HPDE6-E6E7 (cell line): ENCODE results near the gene SKIDA1.

Source experiments
- DNase-seq: peaks from one replicate; pipeline ENCODE4 v3.0.0; 2011; ENCODE audit warnings: missing footprints; ENCODE audit errors: extremely low spot score

SKIDA1 gene

DNA sequence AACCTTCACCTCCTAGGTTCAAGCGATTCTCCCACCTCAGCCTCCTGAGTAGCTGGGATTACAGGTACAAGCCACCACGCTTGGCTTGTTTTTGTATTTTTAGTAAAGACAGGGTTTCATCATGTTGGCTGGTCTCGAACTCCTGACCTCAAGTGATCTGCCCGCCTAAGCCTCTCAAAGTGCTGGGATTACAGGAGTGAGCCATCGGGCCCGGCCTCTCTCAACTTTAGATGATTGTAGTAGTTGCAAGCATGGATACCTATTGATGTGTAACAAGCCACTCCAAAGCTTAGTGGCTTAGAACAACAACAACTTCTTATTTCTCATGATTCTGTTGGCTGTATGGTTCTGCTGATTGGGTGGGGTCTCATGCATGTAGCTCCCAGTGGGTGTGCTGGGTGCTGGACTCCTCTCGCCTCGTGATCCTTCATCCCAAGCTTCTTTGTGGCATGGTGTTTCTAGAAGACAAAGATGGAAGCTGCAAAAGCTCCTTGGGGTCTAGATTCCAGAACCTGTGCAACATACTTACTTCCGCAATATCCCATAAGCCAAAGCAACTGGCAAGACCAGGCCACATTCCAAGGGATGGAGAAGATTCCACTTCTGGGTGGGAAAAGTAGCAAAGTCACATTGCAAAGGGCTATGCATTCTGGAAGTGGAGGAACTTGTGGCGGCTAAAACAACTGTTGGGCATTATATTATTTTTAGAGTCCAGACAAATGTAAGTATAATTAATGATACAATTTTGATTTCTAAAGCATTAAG is 37.9 kb downstream of the SKIDA1 start:
- no peak for DNase-seq

DNA sequence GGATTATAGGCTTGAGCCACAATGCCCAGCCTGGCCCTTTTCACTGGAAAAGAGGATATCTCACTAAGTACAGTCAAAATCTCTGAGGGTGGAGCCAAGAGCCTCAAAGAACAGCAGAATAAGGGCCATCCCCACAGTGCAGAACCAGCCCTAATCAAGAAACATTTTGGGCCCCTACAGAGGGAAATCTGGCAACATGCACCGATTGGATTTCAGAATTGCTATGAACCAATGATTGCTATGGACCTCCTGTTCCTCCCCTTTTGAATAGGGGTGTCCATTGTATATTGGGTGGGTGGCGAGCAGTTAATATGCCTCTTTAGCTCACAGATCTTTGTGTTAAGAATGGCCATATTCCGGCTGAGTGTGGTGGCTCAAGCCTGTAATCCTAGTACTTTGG is 42.7 kb downstream of the SKIDA1 start:
- DNase-seq, result no peak

GRCh38 chr10:21481407-21481806 is 44.1 kb downstream of the SKIDA1 start:
- no peak for DNase-seq

GRCh38 chr10:21479570-21480315 is 45.7 kb downstream of the SKIDA1 start:
- no peak for DNase-seq

DNA sequence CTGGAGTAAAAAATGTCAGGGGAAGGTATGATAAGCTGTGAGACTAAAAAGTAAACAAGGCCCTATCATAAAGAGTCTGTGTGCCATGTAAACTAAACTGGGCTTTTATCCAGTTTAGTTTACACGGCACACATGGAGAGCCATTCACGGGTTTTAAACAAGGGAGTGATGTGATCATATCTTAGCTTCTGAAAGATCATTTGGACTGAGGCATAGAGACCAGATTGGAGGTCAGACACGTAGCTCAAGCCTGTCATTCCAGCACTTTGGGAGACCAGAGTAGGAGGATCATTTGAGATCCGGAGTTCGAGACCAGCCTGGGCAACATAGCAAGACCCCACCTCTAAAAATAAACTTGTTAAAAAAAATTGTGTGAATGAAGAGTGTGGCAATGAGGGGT is 50.1 kb downstream of the SKIDA1 start:
- no peak for DNase-seq

GRCh38 chr10:21473541-21473940 is 51.9 kb downstream of the SKIDA1 start:
- DNase-seq, result no peak

DNA sequence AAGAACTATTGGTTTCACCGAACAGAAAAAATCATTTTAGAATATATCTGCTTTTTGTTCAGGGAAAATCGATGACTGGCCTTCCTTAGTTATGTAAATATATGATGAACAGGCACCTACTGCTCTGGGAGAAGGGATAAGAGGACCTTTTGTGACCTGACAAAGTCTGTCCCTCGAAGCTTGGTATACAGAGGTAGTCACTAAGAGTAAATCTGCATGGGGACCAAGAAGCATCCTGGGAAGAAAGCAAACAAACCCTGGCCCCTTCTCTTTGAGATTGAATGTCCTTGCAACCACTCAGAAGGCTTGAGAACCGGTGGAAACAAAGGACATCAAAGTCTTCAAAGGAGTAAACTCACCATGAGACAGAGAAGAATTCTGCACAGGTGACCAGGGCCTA is 52.3 kb downstream of the SKIDA1 start:
- no peak for DNase-seq

DNA sequence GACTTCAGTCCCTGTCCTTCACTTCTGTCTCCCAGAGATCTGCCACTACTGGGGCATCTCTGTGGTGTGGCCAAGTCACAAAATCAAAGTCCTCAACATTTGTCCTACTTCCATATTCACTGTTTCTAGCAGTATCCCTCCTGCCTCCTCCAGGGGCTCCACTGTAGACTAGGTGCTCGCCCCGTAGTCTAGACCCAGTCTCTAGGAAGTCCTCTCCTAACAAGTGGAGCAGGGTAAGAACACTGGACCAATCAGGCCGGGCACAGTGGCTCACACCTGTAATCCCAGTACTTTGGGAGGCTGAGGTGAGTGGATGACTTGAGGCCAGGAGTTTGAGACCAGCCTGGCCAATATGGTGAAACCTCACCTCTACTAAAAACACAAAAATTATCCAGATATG is 57.4 kb downstream of the SKIDA1 start:
- no peak for DNase-seq

DNA sequence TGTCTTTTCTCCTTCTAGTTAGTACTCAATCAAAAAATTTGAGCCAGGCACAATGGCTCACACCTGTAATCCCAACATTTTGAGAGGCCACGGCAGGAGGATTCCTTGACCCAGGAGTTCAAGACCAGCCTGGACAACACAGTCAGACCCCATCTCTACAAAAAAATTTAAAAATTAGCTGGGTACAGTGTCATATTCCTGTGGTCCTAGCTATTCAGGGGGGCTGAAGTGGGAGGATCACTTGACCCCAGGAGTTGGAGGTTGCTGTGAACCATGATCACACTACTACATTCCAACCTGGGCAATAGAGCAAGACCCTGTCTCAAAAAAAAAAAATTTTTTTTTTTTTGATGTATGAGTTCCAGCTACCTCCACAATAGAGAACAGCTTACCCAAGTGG is 57.8 kb downstream of the SKIDA1 start:
- no peak for DNase-seq

DNA sequence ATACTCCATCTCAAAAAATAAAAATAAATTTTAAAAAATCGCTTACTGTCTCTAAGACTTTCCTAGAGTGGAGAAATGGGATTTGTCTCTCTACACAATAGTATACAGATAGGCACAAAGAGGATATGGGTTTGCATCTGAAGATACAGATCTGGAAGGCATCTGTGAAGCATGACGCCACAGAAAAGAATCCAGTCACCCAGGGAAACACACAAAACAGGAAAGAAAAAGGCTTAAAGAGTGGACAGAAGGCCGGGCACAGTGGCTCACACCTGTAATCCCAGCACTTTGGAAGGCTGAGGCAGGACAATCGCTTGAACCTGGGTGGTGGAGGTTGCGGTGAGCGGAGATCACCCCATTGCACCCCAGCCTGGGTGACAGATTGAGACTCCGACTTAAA is 61.3 kb downstream of the SKIDA1 start:
- no peak for DNase-seq
